Caco-2 (cell line): ENCODE measurements around the gene ID1. TPM values are rescaled to one million over a fixed set of nuclear protein-coding genes. Genes with fewer than 3 reads are reported as not detected.
"Not testable (repeated sequence)": the region's sequence is repeated elsewhere in the genome, so short reads cannot be mapped to it uniquely, and the experiment has no call there.

ENCODE experiments used
- BruUV-seq: library from RNA; stranded (reverse); fragments of 400-500 nt; replicated peaks from 2 replicates; lab custom pipeline; 2021; lab: Mats Ljungman, UMichigan
- CTCF ChIA-PET: fragments of 300-600 bp; sonication (Branson Sonifier 250); formaldehyde crosslinking; loops from one replicate; lab custom pipeline; 2022; ENCODE audit warnings: antibody characterized with exemption; lab: Charles Lee
- POLR2A ChIA-PET: fragments of 300-600 bp; sonication (Branson Sonifier 250); formaldehyde crosslinking; loops from one replicate; lab custom pipeline; 2022; ENCODE audit warnings: antibody characterized with exemption; lab: Charles Lee
- DNase-seq, 2 experiments: peaks; one replicate each; pipeline versions ENCODE4 v3.0.0 to v3.0.0-alpha.2; 2020 to 2022
- H3K27me3 ChIP-seq: replicated peaks from 2 replicates; pipeline ENCODE4 v1.6.0; 2011; ENCODE audit warnings: low read length; ENCODE audit not compliant: control insufficient read depth, insufficient read depth
- H3K36me3 ChIP-seq: 2 replicates; pipeline ENCODE4 v1.5.1; 2011; ENCODE audit warnings: low read length; ENCODE audit not compliant: control insufficient read depth, insufficient read depth
- H3K4me1 ChIP-seq: fragments of 250-450 bp; sonication (Bioruptor Pico); 2 replicates; pipeline ENCODE4 v1.5.1; 2020; ENCODE audit warnings: mild to moderate bottlenecking
- H3K4me3 ChIP-seq: 2 replicates; pipeline ENCODE4 v1.5.1; 2011; ENCODE audit warnings: low read depth, mild to moderate bottlenecking, control low read depth, low read length
- H3K9me3 ChIP-seq: fragments of 250-450 bp; sonication (Bioruptor Pico); 2 replicates; pipeline ENCODE4 v1.5.1; 2020; ENCODE audit warnings: mild to moderate bottlenecking, moderate library complexity
- H3K27ac Mint-ChIP-seq: one replicate; pipeline ENCODE4 v1.8.0; 2022; ENCODE audit warnings: mixed read lengths; ENCODE audit not compliant: unreplicated experiment
- H3K27me3 Mint-ChIP-seq: one replicate; pipeline ENCODE4 v1.8.0; 2022; ENCODE audit warnings: mixed read lengths; ENCODE audit not compliant: insufficient read depth, unreplicated experiment
- H3K36me3 Mint-ChIP-seq: one replicate; pipeline ENCODE4 v1.8.0; 2022; ENCODE audit warnings: mild to moderate bottlenecking, mixed read lengths; ENCODE audit not compliant: insufficient read depth, unreplicated experiment
- H3K4me1 Mint-ChIP-seq: one replicate; pipeline ENCODE4 v1.8.0; 2022; ENCODE audit warnings: low read depth, mixed read lengths; ENCODE audit not compliant: unreplicated experiment
- H3K4me3 Mint-ChIP-seq: one replicate; pipeline ENCODE4 v1.8.0; 2022; ENCODE audit warnings: mild to moderate bottlenecking, moderate library complexity, mixed read lengths; ENCODE audit not compliant: unreplicated experiment
- H3K9me3 Mint-ChIP-seq: one replicate; pipeline ENCODE4 v1.8.0; 2022; ENCODE audit warnings: mixed read lengths; ENCODE audit not compliant: unreplicated experiment
- CTCF ChIP-seq, 2 experiments: fragments of 200-600 bp in 1 of 2; IDR thresholded peaks; 1 replicate in 1 of 2; 2 replicates in 1 of 2; pipeline versions ENCODE4 v1.5.1 to v1.8.0; 2011 to 2022; ENCODE audit warnings: antibody characterized with exemption in 1 of 2, control low read depth in 1 of 2, inconsistent platforms in 1 of 2, low read depth in 1 of 2, low read length in 1 of 2, mild to moderate bottlenecking in 1 of 2, moderate library complexity in 1 of 2; ENCODE audit not compliant: insufficient read depth in 1 of 2, severe bottlenecking in 1 of 2, unreplicated experiment in 1 of 2
- intact Hi-C: fragments of 100-400 bp; cut with micrococcal nuclease; formaldehyde crosslinking; loops from one replicate; pipeline ENCODE4 v1.10.0; 2022; ENCODE audit not compliant: unreplicated experiment
- total RNA-seq: library from RNA; stranded (reverse); gene quantifications from 2 replicates; pipeline ENCODE4 v1.2.3, GENCODE V29; 2022

Gene ID1
- total RNA-seq, 1 experiment from 2014 or later, result 163 TPM

- no peak for TF ChIP-seq CTCF (IDR thresholded peaks at IDR 0.05; ENCODE audit: insufficient read depth in 1 of 2, low read depth in 1 of 2, low read length in 1 of 2, severe bottlenecking in 1 of 2, unreplicated experiment in 1 of 2)
- H3K36me3 ChIP-seq, result no peaks in the 10 kb centered on the region
- H3K9me3 ChIP-seq, result no peaks in the 10 kb centered on the region
- H3K4me3 Mint-ChIP-seq, result no peak overlapping the region
- peaks cover 19% of the 10 kb centered on the region for H3K36me3 Mint-ChIP-seq
- ChIA-PET POLR2A (interaction anchor here (0.6 kb wide), 1 partner anchor 41 kb away, joined by 3 read pairs; no protein-coding TSS in a partner anchor), CTCF (interaction anchor here (0.6 to 1.4 kb wide), 3 partner anchors 47 to 58 kb away, joined by 3 to 5 read pairs (median 5); no protein-coding TSS in a partner anchor)
- no peak overlapping the region for H3K4me3 ChIP-seq
- H3K27me3 ChIP-seq, result no peaks in the 10 kb centered on the region
- no TSS peak for BruUV-seq
- H3K27me3 Mint-ChIP-seq, result no peaks in the 10 kb centered on the region
- DNase-seq, result no peak
- peaks cover 24% of the 10 kb centered on the region for H3K4me1 ChIP-seq
- peaks cover 29% of the 10 kb centered on the region for H3K4me1 Mint-ChIP-seq
- intact Hi-C loops, result no loop called here
- H3K9me3 Mint-ChIP-seq, result no peaks in the 10 kb centered on the region
- H3K27ac Mint-ChIP-seq, result no peak overlapping the region
These were observed 10.3 kb downstream of the ID1 start for GRCh38 chr20:31615416-31615815.

GRCh38 chr20:31617432-31618104, 12.5 kb downstream of the ID1 start:
- BruUV-seq, result no TSS peak
- no peak overlapping the region for H3K4me3 ChIP-seq

GRCh38 chr20:31620246-31620645, 15.2 kb downstream of the ID1 start:
- Histone ChIP-seq H3K4me3 (no peak overlapping the region), H3K27me3 (no peaks in the 10 kb centered on the region), H3K4me1 (no peaks in the 10 kb centered on the region), H3K9me3 (no peaks in the 10 kb centered on the region), H3K36me3 (no peaks in the 10 kb centered on the region)
- intact Hi-C loops, result no loop called here
- no peak for DNase-seq
- CTCF ChIA-PET, result interaction anchor here (2.1 kb wide), 1 partner anchor 104 kb away, joined by 8 read pairs; no protein-coding TSS in a partner anchor
- Mint-ChIP-seq H3K4me3 (no peak overlapping the region), H3K4me1 (no peaks in the 10 kb centered on the region), H3K9me3 (no peaks in the 10 kb centered on the region), H3K36me3 (peaks cover 5% of the 10 kb centered on the region), H3K27me3 (no peaks in the 10 kb centered on the region), H3K27ac (no peak overlapping the region)
- TF ChIP-seq CTCF (IDR thresholded peaks at IDR 0.05; ENCODE audit: insufficient read depth in 1 of 2, low read depth in 1 of 2, low read length in 1 of 2, severe bottlenecking in 1 of 2, unreplicated experiment in 1 of 2), result no peak
- no TSS peak for BruUV-seq
- POLR2A ChIA-PET, result no interaction called here

More at GRCh38 chr20:31617432-31618104, 12.5 kb downstream of the ID1 start:
- Histone ChIP-seq H3K4me1 (peaks cover 3% of the 10 kb centered on the region), H3K27me3 (no peaks in the 10 kb centered on the region), H3K9me3 (no peaks in the 10 kb centered on the region), H3K36me3 (no peaks in the 10 kb centered on the region)
- DNase-seq, result no peak
- Mint-ChIP-seq H3K27me3 (no peaks in the 10 kb centered on the region), H3K27ac (no peak overlapping the region), H3K4me3 (no peak overlapping the region), H3K9me3 (no peaks in the 10 kb centered on the region), H3K36me3 (peaks cover 5% of the 10 kb centered on the region), H3K4me1 (peaks cover 8% of the 10 kb centered on the region)
- CTCF ChIA-PET, result interaction anchor here (0.6 to 1.5 kb wide), 4 partner anchors 33 to 60 kb away, joined by 3 to 10 read pairs (median 4); no protein-coding TSS in a partner anchor
- POLR2A ChIA-PET, result interaction anchor here (0.6 to 0.8 kb wide), 2 partner anchors 44 to 100 kb away, joined by 3 to 8 read pairs; no protein-coding TSS in a partner anchor
- intact Hi-C loops, result no loop called here
- TF ChIP-seq CTCF (IDR thresholded peaks at IDR 0.05; ENCODE audit: insufficient read depth in 1 of 2, low read depth in 1 of 2, low read length in 1 of 2, severe bottlenecking in 1 of 2, unreplicated experiment in 1 of 2), result no peak

- not testable (repeated sequence) for BruUV-seq
These were observed 18.0 kb downstream of the ID1 start for GRCh38 chr20:31623123-31623505.

More at GRCh38 chr20:31623123-31623505, 18.0 kb downstream of the ID1 start:
- H3K4me1 ChIP-seq, H3K4me3 ChIP-seq, CTCF ChIA-PET, H3K27me3 Mint-ChIP-seq, H3K4me1 Mint-ChIP-seq, H3K9me3 ChIP-seq, H3K4me3 Mint-ChIP-seq, H3K36me3 ChIP-seq, POLR2A ChIA-PET, H3K27ac Mint-ChIP-seq, DNase-seq, H3K36me3 Mint-ChIP-seq, H3K27me3 ChIP-seq, intact Hi-C loops, H3K9me3 Mint-ChIP-seq: not testable (repeated sequence)
